Measurements from ENCODE around the gene BIN2.

The BIN2 gene

DNA sequence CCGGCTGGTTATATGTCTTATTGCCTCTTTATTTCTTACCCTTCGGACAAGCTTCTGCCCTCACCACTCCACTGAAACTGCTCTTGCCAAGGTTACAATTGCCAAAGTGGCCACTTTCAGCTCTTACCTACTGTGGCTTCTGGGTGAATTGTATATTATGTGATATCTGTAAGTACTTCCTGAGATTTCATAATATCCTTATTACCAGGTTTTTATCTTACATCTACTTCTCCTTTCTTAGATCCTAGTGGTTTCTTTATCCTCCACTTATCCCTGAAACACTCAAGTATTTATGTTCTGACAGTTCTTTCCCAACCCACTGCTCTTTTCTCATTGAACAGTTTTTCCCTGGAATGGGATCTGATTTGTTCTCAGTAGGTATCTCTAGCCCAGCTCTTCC is 12.0 kb upstream of the BIN2 start:
- no peak for DNase-seq (ENCODE audit: low read depth)
- TF ChIP-seq, protein P1, sequence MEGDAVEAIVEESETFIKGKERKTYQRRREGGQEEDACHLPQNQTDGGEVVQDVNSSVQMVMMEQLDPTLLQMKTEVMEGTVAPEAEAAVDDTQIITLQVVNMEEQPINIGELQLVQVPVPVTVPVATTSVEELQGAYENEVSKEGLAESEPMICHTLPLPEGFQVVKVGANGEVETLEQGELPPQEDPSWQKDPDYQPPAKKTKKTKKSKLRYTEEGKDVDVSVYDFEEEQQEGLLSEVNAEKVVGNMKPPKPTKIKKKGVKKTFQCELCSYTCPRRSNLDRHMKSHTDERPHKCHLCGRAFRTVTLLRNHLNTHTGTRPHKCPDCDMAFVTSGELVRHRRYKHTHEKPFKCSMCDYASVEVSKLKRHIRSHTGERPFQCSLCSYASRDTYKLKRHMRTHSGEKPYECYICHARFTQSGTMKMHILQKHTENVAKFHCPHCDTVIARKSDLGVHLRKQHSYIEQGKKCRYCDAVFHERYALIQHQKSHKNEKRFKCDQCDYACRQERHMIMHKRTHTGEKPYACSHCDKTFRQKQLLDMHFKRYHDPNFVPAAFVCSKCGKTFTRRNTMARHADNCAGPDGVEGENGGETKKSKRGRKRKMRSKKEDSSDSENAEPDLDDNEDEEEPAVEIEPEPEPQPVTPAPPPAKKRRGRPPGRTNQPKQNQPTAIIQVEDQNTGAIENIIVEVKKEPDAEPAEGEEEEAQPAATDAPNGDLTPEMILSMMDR (IDR thresholded peaks at IDR 0.05; ENCODE audit: insufficient read depth, low read depth, low read length, missing control alignments) = no peak
- H3K4me3 ChIP-seq (ENCODE audit: low read depth, low read length) = no peak overlapping the region

DNA sequence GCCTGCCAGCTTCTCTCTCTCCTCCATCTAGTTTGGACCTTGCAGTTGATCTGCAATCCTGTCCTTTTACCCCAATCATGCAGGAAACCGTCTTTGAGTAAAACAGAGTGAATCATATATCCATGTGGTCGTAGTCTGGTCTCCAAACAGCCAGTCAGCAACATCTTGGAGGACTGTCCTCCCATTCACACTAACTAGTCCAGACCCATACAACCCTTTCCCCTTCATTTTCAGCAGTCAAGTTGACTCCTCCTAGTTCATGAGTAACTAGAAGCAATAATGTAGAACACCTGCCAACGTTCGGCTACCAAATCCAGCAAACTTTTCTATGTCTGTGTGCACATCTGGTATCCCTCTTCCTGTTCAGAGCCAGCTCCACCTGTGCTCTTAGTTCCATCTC is 10.8 kb upstream of the BIN2 start:
- no peak overlapping the region for H3K4me3 ChIP-seq (ENCODE audit: low read depth, low read length)
- DNase-seq (ENCODE audit: low read depth) = no peak
- TF ChIP-seq, protein P1 (IDR thresholded peaks at IDR 0.05; ENCODE audit: insufficient read depth, low read depth, low read length, missing control alignments) = no peak

DNA sequence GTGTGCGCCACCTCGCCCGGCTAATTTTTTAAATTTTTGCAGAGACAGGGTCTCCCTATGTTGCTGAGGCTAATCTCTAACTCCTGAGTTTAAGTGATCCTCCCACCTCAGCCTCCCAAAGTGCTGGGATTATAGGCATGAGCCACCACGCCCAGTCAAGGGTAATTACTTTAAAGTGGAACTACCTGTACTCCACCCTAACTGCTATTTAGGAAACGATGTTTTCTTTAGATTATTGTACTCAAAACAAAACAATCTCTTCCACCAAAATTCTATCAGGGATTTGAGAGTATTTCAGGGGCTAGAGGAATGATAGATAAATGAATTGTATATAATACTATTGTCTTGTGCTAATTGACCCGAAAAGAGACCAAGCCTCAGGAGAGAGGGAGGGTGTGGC is 9.6 kb upstream of the BIN2 start:
- DNase-seq (ENCODE audit: low read depth) = no peak
- TF ChIP-seq, protein P1 (IDR thresholded peaks at IDR 0.05; ENCODE audit: insufficient read depth, low read depth, low read length, missing control alignments) = no peak
- H3K4me3 ChIP-seq (ENCODE audit: low read depth, low read length) = no peak overlapping the region

DNA sequence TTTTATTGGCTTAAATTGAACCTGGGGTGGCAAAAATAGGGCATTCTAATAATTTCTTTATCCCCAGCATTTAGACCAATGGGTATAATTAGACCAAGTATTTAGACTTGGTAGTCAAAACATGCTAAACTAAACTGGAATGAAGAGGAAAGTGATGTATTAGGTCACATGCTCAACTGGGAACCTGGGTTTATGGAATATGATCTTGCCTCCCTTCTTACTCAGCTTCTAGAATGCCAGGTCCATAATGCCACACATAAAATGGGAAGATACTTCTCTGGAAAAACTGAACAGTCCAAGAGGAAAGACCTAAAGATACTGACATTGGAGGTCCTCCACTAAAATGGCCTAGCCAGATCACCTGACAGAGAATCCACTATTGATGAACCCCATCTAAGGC is 6.2 kb upstream of the BIN2 start:
- H3K4me3 ChIP-seq (ENCODE audit: low read depth, low read length) = no peak overlapping the region
- DNase-seq (ENCODE audit: low read depth) = no peak
- TF ChIP-seq, protein P1 (IDR thresholded peaks at IDR 0.05; ENCODE audit: insufficient read depth, low read depth, low read length, missing control alignments) = no peak

DNA sequence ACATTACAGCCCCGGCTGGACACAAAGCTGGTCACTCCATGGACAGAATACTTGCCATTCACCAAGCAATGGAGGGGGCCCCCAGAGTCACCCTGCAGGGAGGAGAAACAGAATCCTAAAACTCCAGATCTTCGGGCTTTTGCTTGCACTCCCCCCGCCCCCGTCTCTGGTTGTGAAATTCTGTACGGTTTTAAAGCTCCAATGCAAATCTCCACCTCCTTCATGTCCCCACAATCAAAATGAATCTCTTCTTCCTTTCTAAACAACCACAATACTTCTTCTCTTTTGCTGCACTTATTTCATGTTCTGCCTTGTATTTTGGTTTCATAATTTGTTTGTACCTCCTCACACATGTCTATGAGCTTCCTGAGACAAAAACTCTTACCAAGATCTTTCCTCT is 5.8 kb upstream of the BIN2 start:
- peak; percentile 30 for DNase-seq (ENCODE audit: low read depth)
- H3K4me3 ChIP-seq (ENCODE audit: low read depth, low read length) = no peak overlapping the region
- TF ChIP-seq, protein P1 (IDR thresholded peaks at IDR 0.05; ENCODE audit: insufficient read depth, low read depth, low read length, missing control alignments) = no peak

DNA sequence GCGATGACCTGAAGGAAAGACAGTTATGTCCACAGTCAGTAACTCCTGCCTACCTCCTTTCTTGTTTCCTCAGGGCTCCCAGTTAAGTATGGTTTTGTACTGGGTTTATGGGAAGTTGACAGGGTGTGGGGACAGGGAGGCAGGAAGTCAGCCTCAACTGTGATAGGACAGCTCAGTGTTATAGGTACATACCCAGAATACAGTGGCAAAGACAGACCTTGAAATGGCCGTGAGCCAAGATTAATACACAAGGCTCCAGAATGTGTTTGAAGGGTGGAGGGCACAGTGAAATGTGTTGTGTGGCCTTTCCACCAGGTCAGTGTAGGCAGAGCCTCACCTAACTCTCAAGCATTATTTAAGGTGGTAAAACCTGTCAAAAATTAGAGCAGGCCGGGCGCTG is 4.6 kb upstream of the BIN2 start:
- no peak overlapping the region for H3K4me3 ChIP-seq (ENCODE audit: low read depth, low read length)
- TF ChIP-seq, protein P1 (IDR thresholded peaks at IDR 0.05; ENCODE audit: insufficient read depth, low read depth, low read length, missing control alignments) = no peak
- DNase-seq (ENCODE audit: low read depth) = no peak

DNA sequence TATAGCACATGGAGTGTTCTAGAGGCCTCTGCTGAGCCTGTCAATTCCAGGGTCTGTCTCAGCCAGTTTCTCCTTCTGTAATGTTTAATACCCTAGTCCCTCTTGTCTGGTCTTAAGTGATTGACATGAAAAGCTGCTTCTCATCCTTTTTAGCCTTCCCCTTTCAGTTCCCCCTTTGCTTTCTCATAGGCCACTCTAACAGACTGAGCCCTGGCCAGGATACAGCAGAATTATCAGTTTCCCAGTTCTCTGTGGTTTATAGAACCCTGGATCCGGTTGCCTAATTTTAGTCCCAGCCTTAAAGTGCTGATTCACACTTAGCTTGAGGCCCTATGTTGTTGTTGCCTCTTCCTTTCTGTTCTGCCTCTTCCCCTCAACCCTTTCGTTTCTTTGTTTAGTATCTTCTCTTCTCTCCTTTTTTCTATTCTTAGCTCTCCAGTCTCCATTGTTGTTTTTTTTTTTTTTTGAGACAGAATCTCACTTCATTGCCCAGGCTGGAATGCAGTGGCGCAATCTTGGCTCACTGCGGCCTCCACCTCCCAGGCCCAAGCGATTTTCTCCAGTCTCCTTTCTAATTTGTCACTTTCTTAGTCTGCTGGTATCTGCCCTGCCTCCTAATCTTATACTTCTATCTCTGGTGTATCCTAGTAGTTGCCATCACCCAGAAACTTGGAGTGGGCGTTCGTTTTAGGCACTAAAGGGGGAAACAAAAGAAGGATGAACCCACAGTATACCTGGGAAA is 2.9 kb upstream of the BIN2 start:
- peak; percentile 83 for DNase-seq (ENCODE audit: low read depth)
- TF ChIP-seq, protein P1 (IDR thresholded peaks at IDR 0.05; ENCODE audit: insufficient read depth, low read depth, low read length, missing control alignments) = no peak
- no peak overlapping the region for H3K4me3 ChIP-seq (ENCODE audit: low read depth, low read length)

Data from GM12865 (cell line).